ENCODE results near the gene SLX9.
"Not testable (repeated sequence)": the region's sequence is repeated elsewhere in the genome, so short reads cannot be mapped to it uniquely, and the experiment has no call there.

Gene SLX9

DNA sequence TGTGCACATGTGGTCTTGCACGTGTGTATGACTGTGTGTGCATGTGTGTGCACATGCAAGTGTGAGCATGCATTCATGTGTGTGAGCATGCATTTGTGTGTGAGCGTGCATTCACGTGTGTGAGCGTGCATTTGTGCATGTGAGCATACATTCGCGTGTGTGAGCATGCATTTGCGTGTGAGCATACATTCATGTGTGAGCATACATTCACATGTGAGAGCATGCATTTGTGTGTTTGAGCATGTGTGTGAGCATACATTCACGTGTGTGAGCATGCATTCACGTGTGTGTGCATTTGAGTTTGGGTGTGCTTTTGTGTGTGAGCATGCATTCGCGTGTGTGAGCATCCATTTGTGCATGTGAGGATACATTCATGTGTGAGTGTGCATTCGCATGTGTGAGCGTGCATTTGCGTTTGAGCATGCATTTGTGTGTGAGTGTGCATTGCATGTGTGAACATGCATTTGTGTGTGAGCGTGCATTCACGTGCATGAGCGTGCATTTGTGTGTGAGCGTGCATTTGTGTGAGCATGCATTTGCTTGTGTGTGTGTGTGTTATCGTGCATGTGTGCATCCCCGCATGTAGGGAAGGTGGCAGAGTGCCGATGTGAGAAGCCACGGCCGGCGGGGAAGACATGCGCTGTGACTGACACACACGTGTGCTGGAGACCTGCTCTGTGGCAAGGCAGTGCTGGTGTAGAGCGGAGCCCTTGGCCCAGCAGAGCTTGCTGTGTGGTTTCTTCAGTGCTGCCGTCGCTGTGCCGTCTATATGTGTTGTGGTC is 37.4 kb upstream of the SLX9 start:
- no peak for DNase-seq (ENCODE audit: low read depth in 2 of 3, low spot score in 1 of 3)

DNA sequence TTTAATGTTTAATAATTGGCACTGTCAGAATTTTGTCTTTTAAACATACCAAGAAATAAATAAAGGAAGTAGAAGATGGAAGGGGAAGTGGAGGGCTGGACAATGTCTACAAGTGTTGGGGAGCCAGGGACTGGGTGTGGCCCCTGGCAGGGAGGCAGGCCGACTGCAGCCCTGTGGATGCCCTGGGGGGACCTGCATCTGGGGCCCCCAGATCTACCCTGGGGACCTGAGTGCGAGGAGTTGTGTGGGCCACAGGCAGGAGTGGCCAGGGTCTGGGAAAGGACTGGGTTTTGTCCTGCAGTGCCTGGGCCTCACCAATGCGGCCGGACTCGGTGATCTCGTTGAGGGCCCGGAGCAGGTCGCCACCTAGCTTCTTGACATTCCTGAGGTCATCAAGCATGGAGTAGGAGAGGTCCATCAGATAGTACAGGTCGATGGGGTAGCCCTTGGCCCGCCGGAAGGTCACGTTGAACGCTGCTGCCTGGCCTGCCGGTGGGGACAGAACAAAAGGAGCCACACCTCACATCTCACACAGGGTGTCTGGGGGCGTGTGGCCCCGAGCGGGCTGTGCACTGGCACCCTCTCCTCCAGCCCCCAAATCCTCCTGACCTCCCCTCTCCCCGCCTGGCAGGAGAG is 36.7 kb upstream of the SLX9 start:
- no peak for DNase-seq (ENCODE audit: low read depth in 2 of 3, low spot score in 1 of 3)

GRCh38 chr21:44903689-44904088 is 36.1 kb upstream of the SLX9 start:
- DNase-seq (ENCODE audit: low read depth in 2 of 3, low spot score in 1 of 3), result no peak

GRCh38 chr21:44904141-44904923 is 35.5 kb upstream of the SLX9 start:
- DNase-seq (ENCODE audit: low read depth in 2 of 3, low spot score in 1 of 3), result no peak

DNA sequence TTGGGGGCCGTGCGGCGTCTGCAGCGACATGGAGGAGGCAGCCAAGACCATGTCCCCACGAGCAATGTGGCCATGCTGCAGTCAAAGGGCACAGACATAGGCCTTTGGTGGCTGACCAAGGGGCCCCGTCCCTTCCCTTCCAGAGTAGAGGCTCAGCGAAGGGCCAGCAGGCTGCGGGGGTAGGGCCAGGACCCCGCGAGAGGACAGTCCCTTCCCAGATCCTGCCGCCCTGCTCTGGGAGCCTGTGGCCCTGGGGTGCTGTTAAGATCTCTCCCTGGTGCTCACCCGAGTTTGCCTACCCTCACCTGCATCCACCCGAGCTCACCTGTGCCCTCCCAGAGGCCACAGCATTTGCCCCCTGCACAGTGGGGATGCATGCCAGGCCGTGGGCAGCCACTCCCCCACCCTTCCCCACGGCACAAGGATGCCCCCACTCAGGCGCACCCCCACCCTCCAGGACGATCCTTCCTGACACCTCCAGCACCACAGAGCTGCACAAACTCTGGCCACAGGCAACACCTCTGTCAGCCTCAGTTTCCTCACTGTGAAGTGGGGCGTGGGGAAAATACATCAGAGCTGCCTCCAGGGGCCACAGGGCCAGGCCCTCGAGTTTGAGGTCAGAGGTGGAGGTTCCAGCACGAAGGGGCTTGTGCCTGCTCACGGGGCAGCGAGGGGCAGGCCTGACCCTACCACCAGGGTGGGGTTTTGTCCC is 34.7 kb upstream of the SLX9 start:
- DNase-seq (ENCODE audit: low read depth in 2 of 3, low spot score in 1 of 3), result no peak

- no peak for DNase-seq (ENCODE audit: low read depth in 2 of 3, low spot score in 1 of 3)
Observed at GRCh38 chr21:44905728-44906090, 34.1 kb upstream of the SLX9 start.

DNA sequence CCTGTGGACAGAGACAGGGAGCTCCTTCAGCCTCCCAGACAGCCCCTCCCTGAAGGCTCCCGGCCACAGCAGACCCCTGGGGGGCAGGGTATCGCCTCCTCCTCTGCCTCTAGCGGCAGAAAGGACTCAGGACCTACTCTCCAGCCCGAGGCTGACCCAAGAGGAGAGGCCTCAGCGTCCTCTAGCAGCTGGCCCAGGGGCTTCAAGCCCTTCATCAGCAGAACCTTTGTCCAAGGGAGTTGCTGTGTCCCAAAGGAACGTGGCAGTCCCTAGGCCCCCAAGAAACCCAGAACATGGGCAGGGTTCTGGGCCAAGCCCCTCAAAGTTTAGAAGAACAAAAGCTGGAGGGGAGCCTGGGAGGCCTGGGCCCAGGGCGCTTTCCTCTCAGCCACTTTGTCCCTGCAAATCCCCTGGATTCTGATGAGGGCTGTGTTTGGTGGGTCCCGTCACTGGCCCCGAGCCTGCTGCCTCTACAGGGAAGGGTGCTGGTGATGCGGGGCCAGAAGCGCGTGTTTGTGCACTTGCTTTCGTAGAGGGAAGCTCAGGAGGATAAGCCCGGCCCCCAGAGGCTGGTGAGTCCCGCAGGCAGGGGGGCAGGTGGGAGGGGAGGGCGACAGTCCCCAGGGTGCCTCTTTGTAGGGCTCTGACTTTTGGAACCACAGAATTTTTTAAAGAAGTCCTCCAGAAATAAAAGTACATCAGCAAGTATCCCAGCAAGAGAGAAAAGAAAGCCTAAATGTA is 32.4 kb upstream of the SLX9 start:
- DNase-seq (ENCODE audit: low read depth in 2 of 3, low spot score in 1 of 3), result no peak

- no peak for DNase-seq (ENCODE audit: low read depth in 2 of 3, low spot score in 1 of 3)
Observed at GRCh38 chr21:44907966-44908895, 31.6 kb upstream of the SLX9 start.

DNA sequence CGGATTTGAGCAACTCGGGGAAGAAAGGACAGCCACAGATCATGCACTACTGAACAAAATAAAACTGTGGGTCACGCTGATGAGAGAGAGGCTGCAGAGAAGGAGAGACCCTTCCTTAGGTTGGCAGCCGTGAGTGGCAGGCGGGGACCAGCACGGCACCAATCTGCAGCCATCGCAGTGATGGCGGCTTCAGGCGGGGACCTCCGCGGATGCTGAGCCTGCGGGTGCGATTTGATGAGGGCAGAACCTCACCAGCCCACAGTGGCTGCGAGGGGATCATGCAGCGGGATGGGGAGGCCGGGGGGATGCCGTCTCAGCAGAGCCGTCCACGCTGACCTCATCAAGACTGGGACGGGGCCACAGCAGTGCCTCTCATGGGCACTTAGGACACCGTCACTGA is 30.9 kb upstream of the SLX9 start:
- no peak for DNase-seq (ENCODE audit: low read depth in 2 of 3, low spot score in 1 of 3)

DNA sequence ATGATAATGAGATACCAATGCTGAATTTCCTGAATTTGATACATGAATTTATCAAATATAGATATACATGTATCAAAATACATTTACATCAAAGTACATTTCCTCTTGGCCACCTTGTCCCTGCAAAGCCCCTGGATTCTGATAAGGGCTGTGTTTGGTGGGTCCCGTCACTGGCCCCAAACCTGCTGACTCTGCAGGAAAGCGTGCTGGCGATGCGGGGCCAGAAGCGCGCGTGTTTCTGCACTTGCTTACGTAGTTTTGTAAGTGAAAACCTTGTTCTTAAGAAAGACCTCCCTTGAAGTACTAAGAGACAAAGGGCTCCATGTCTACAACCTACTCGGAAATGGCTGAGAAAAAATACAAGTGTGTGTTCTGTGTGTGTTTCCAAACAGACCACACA is 30.1 kb upstream of the SLX9 start:
- no peak for DNase-seq (ENCODE audit: low read depth in 2 of 3, low spot score in 1 of 3)

- DNase-seq (ENCODE audit: low read depth in 2 of 3, low spot score in 1 of 3), result no peak
Observed at GRCh38 chr21:44910229-44911067, 29.4 kb upstream of the SLX9 start.

DNA sequence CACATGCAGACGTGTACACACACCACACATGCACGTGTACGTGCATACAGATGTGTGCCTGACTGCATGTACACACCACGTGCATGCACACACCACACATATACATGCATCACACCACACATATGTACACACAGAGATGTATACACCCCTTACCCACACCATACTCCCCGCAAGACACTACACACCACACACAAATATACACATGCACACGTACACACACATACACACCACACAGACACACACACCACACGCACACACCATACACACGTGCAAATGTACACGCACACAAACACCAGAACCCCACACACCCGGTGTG is 28.8 kb upstream of the SLX9 start:
- DNase-seq (ENCODE audit: low read depth in 2 of 3, low spot score in 1 of 3), result no peak

- no peak for DNase-seq (ENCODE audit: low read depth in 2 of 3, low spot score in 1 of 3)
Observed at GRCh38 chr21:44911384-44912157, 28.3 kb upstream of the SLX9 start.

DNA sequence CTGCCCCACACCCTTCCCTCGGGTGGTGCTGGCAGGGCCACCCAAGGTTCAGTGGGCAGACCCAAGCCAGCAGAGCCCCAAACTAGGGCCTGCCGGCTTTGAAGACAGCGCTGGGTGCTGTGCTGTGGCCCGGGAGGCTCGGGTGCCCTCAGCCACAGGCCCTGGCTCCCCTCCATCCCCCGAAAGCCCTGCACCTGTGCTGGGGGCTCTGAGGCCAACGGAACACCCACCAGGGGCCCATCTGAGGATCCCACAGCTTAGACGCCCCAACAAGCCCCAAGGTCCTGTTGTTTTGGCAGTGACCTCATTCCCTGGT is 27.7 kb upstream of the SLX9 start:
- no peak for DNase-seq (ENCODE audit: low read depth in 2 of 3, low spot score in 1 of 3)

DNA sequence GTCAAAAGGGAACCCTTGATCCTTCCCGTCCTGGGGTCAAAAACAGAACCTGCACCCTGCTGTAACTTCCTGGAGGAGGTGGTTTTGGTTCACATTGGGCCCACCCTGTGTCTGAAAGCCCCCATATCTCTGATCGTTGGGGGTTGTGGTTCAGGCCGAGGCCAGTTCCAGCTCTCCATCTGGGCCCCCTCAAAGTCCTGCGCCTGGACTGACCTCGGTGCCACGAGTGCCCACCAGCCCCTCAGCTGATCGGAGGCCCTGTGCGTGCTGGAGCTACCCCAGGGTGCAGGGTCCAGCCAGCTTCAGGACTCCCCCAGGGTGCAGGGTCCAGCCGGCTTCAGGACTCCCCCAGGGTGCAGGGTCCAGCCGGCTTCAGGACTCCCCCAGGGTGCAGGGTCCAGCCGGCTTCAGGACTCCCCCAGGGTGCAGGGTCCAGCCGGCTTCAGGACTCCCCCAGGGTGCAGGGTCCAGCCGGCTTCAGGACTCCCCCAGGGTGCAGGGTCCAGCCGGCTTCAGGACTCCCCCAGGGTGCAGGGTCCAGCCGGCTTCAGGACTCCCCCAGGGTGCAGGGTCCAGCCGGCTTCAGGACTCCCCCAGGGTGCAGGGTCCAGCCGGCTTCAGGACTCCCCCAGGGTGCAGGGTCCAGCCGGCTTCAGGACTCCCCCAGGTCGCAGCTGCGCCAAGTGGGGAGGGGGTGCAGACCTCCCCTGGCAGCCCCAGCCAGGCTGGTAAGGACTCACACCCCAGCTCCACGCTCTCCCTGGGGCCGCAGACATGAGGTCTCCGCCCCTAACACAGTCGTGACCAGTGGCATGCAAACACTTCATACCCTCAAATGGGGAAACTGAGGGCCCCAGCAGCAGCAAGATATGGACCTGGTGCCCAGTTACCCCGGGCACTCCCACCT is 27.1 kb upstream of the SLX9 start:
- not testable (repeated sequence) for DNase-seq (ENCODE audit: low read depth in 2 of 3, low spot score in 1 of 3)

- DNase-seq (ENCODE audit: low read depth in 2 of 3, low spot score in 1 of 3), result no peak
Observed at GRCh38 chr21:44913425-44914175, 26.2 kb upstream of the SLX9 start.
